Measurements from ENCODE around the gene TOMT. TPM values are rescaled to one million over a fixed set of nuclear protein-coding genes. Genes with fewer than 3 reads are reported as not detected.
"Not testable (repeated sequence)": the region's sequence is repeated elsewhere in the genome, so short reads cannot be mapped to it uniquely, and the experiment has no call there.

Gene TOMT
- total and polyA plus RNA-seq, 2 donors, result not detected

DNA sequence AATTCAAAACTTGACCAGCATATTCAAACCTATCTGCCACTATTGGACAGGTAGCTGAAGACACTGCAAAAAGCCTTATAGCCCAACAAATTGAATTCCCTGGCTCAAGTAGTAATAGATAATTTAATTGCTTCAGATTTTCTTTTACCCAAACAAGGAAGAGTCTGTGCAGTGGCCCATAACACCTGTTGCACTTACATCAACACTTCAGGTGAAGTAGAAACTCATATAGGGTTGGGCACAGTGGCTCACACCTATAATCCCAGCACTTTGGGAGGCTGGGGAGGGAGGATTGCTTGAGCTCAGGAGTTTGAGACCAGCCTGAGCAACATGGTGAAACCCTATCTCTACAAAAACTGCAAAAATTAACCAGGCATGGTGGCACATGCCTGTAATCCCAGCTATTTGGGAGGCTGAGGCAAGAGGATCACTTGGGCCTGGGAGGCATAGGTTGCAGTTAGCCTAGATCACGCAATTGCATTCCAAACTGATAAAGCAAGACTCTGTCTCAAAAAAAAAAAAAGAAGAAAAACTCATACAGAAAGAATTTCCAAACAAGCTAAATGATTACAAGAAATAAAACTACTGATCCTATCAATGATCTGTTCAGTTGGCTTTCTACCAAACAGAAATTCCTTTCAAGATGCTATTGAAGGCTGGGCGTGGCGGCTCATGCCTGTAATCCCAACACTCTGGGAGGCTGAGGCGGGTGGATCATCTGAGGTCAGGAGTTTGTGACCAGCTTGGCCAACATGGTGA, 39.3 kb downstream of the TOMT start:
- DNase-seq (ENCODE audit: extremely low spot score), result no peak
- WGBS, result 66% methylated on average over 4 of the region's 4 CpGs
- no peak overlapping the region for H3K4me3 ChIP-seq (ENCODE audit: low read depth, low read length)

DNA sequence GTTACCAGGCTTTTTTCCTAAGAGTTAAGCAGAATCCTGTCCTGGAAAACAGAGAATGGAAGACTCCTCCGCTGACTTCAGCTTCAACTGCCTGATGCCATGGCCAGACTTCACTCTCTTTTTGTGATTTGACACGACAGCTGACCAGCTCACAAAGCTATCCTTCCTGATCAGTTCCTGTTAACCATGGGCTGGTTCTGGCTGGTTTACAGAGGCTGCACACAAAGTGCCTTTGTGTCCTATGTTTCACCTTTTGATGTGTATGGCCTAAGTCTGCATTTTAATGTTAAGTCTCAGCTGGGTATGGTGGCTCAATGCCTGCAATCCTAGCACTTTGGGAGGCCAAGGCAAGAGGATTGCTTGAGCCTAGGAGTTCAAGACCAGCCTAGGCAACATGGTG, 40.9 kb downstream of the TOMT start:
- no peaks in the 10 kb centered on the region for H3K36me3 ChIP-seq (ENCODE audit: insufficient read depth)
- DNase-seq (ENCODE audit: extremely low spot score), result no peak

More for the DNA sequence above, 39.3 kb downstream of the TOMT start:
- H3K36me3 ChIP-seq (ENCODE audit: insufficient read depth), result no peaks in the 10 kb centered on the region
- H3K4me1 ChIP-seq (ENCODE audit: insufficient read depth), result no peaks in the 10 kb centered on the region
- no peak overlapping the region for H3K27ac ChIP-seq (ENCODE audit: low read depth)

DNA sequence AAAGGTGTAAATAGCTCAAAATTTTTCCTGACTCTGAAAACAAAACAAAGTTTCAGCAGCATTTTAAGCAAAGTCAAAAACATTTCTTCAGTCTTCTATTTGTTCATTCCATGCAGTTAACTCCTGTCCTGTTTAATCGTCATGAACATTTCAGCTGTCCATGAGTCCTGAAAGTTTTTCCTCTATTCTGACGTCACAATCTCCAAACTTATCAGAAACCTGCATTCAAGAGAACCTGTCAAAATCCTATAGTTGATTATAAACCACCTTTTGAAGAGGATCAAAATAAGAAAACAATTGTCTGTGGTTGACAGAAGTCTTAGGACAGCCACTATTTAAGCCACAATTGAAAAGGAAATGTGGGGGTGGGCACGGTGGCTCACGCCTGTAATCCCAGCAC, 45.2 kb downstream of the TOMT start:
- no peak overlapping the region for H3K4me3 ChIP-seq (ENCODE audit: low read depth, low read length)
- H3K4me1 ChIP-seq (ENCODE audit: insufficient read depth), result no peaks in the 10 kb centered on the region
- H3K27ac ChIP-seq (ENCODE audit: low read depth), result no peak overlapping the region
- DNase-seq (ENCODE audit: extremely low spot score), result no peak
- no peaks in the 10 kb centered on the region for H3K36me3 ChIP-seq (ENCODE audit: insufficient read depth)
- WGBS, result 84% methylated on average over 4 of the region's 4 CpGs

More for the DNA sequence above, 40.9 kb downstream of the TOMT start:
- H3K4me3 ChIP-seq (ENCODE audit: low read depth, low read length), result no peak overlapping the region
- 37% methylated on average over 2 of the region's 2 CpGs for WGBS
- H3K4me1 ChIP-seq (ENCODE audit: insufficient read depth), result no peaks in the 10 kb centered on the region
- H3K27ac ChIP-seq (ENCODE audit: low read depth), result no peak overlapping the region

DNA sequence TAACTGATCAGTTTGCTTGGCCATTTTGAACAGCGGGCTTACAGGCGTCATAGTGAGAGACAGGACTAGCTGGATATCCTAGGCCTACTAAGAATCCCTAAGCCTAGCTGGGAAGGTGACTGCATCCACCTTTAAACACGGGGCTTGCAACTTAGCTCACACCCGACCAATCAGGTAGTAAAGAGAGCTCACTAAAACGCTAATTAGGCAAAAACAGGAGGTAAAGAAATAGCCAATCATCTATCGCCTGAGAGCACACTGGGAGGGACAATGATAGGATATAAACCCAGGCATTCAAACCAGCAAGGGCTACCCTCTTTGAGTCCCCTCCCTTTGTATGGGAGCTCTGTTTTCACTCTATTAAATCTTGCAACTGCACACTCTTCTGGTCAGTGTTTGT, 48.1 kb downstream of the TOMT start:
- H3K4me3 ChIP-seq (ENCODE audit: low read depth, low read length); H3K27ac ChIP-seq (ENCODE audit: low read depth); DNase-seq (ENCODE audit: extremely low spot score); H3K36me3 ChIP-seq (ENCODE audit: insufficient read depth); H3K4me1 ChIP-seq (ENCODE audit: insufficient read depth): not testable (repeated sequence)
- 80% methylated on average over 6 of the region's 6 CpGs for WGBS

DNA sequence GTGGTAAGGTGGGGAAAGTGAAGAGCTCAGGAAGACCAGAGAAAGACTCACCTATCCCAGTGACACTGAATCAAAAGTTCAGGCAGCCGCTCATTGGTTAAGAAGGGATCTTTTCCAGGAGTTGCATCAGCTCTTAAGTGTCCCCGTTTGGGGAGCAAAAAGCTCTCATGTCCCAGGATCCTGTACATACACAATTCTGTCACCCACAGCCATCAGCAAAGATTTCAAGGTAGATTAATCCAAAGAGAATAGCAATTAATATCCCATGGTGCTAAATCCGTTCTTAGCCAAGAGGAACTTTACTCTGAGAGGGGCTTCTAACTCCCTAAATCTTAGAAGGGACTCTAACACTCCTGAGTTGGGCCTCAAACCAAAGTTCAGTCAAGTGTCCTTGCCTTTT, 49.1 kb downstream of the TOMT start:
- H3K36me3 ChIP-seq (ENCODE audit: insufficient read depth), result no peaks in the 10 kb centered on the region
- WGBS, result 85% methylated on average over 3 of the region's 3 CpGs
- no peak overlapping the region for H3K27ac ChIP-seq (ENCODE audit: low read depth)
- no peak overlapping the region for H3K4me3 ChIP-seq (ENCODE audit: low read depth, low read length)
- H3K4me1 ChIP-seq (ENCODE audit: insufficient read depth), result no peaks in the 10 kb centered on the region
- DNase-seq (ENCODE audit: extremely low spot score), result no peak

DNA sequence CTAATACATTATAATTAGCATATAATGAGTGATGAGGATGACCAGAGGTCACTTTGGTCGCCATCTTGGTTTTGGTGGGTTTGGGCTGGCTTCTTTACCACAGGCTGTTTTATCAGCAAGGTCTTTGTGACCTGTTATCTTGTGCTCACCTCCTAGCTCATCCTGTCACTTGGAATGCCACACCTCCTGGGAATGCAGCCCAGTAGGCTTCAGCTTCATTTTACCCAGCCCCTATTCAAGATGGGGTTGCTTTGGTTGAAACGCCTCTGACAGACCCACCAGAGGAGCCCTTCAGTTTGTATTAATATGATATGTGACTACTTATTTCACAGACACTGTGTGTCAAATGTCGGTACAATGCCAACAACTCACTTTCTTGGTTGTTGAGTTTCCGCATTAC, 50.0 kb downstream of the TOMT start:
- no peak overlapping the region for H3K27ac ChIP-seq (ENCODE audit: low read depth)
- 89% methylated on average over 4 of the region's 4 CpGs for WGBS
- H3K36me3 ChIP-seq (ENCODE audit: insufficient read depth), result no peaks in the 10 kb centered on the region
- no peak for DNase-seq (ENCODE audit: extremely low spot score)
- no peaks in the 10 kb centered on the region for H3K4me1 ChIP-seq (ENCODE audit: insufficient read depth)
- H3K4me3 ChIP-seq (ENCODE audit: low read depth, low read length), result no peak overlapping the region

DNA sequence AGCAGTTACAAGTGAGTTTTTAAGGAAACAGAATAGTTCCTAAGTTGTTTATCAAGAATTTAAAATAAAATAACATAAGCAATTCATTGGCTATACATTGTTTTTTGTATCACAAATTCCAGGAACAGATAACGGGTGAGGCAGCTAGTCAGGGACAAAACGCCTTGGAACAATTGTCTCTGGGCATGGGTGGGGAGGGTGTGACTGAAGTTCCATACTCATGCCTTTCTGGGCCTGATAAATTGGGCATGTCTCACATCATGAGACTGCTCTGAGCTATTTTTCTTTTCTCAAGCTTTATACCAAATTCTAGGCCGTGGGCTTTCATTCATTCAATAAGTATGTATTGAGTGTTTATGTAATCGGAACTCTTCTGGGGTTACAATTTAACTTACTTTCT, 51.4 kb downstream of the TOMT start:
- H3K27ac ChIP-seq (ENCODE audit: low read depth), result no peak overlapping the region
- 86% methylated on average over 4 of the region's 4 CpGs for WGBS
- H3K4me3 ChIP-seq (ENCODE audit: low read depth, low read length), result no peak overlapping the region
- no peaks in the 10 kb centered on the region for H3K4me1 ChIP-seq (ENCODE audit: insufficient read depth)
- H3K36me3 ChIP-seq (ENCODE audit: insufficient read depth), result no peaks in the 10 kb centered on the region
- DNase-seq (ENCODE audit: extremely low spot score), result no peak

Small RNA genes within 50 kb of the gene (small RNA-seq; reads per million reads assigned to genes)
- not detected for gene MIR3165

Other genes starting within 250 kb of the TOMT start
- not detected for gene DEFB131B, start 227.5 kb upstream of the TOMT start, total RNA-seq
- gene DEFB131B, start 227.5 kb upstream of the TOMT start, polyA plus RNA-seq, result not detected
- gene XNDC1N, start 177.3 kb upstream of the TOMT start, total RNA-seq, result 20.7 TPM
- 4.2 TPM for gene XNDC1N, start 177.3 kb upstream of the TOMT start, polyA plus RNA-seq
- gene RNF121, start 176.9 kb upstream of the TOMT start, total RNA-seq, result 22.5 TPM
- gene RNF121, start 176.9 kb upstream of the TOMT start, polyA plus RNA-seq, result 31.8 TPM
- gene IL18BP, start 107.0 kb upstream of the TOMT start, total RNA-seq, result 6.0 TPM
- 14.2 TPM for gene IL18BP, start 107.0 kb upstream of the TOMT start, polyA plus RNA-seq
- gene NUMA1, start 25.4 kb upstream of the TOMT start, total RNA-seq, result 193 TPM
- gene NUMA1, start 25.4 kb upstream of the TOMT start, polyA plus RNA-seq, result 219 TPM
- gene LRRC51, start 25.1 kb upstream of the TOMT start, total RNA-seq, result 5.0 TPM
- 8.3 TPM for gene LRRC51, start 25.1 kb upstream of the TOMT start, polyA plus RNA-seq
- gene LAMTOR1, start 2.6 kb upstream of the TOMT start, total RNA-seq, result 32.4 TPM
- gene LAMTOR1, start 2.6 kb upstream of the TOMT start, polyA plus RNA-seq, result 147 TPM
- gene ANAPC15, start 6.8 kb downstream of the TOMT start, total RNA-seq, result 7.7 TPM
- gene ANAPC15, start 6.8 kb downstream of the TOMT start, polyA plus RNA-seq, result 54.9 TPM
- gene FOLR3, start 29.8 kb downstream of the TOMT start, total RNA-seq, result not detected
- 0.28 TPM for gene FOLR3, start 29.8 kb downstream of the TOMT start, polyA plus RNA-seq
- gene FOLR1, start 86.2 kb downstream of the TOMT start, total RNA-seq, result 1.1 TPM
- 0.18 TPM for gene FOLR1, start 86.2 kb downstream of the TOMT start, polyA plus RNA-seq
- gene FOLR2, start 110.9 kb downstream of the TOMT start, total RNA-seq, result 19.6 TPM
- 31.9 TPM for gene FOLR2, start 110.9 kb downstream of the TOMT start, polyA plus RNA-seq
- 40.2 TPM for gene INPPL1, start 118.8 kb downstream of the TOMT start, total RNA-seq
- 86.0 TPM for gene INPPL1, start 118.8 kb downstream of the TOMT start, polyA plus RNA-seq
- gene PHOX2A, start 138.3 kb downstream of the TOMT start, total RNA-seq, result 0.90 TPM
- 1.1 TPM for gene PHOX2A, start 138.3 kb downstream of the TOMT start, polyA plus RNA-seq

Data from urinary bladder (tissue), 4 donors.